H9 (cell line): ENCODE measurements around the gene DNAJC8. TPM values are rescaled to one million over a fixed set of nuclear protein-coding genes. Genes with fewer than 3 reads are reported as not detected.

ENCODE experiments used
- DNase-seq: peaks from one replicate; pipeline ENCODE4 v3.0.0-alpha.2; 2017
- H2AFZ ChIP-seq: one replicate; pipeline ENCODE4 v1.6.1; 2013; ENCODE audit warnings: mild to moderate bottlenecking, low read length, control low read depth, moderate library complexity
- H2AK5ac ChIP-seq: 2 replicates; pipeline ENCODE4 v1.6.1; 2013; ENCODE audit warnings: low read length, control low read depth, mixed read lengths; ENCODE audit not compliant: insufficient read length
- H2BK120ac ChIP-seq: one replicate; pipeline ENCODE4 v1.6.1; 2013; ENCODE audit warnings: low read depth, mild to moderate bottlenecking, low read length, control low read depth, inconsistent platforms; ENCODE audit not compliant: poor library complexity, severe bottlenecking
- H2BK12ac ChIP-seq: 2 replicates; pipeline ENCODE4 v1.6.1; 2013; ENCODE audit warnings: low read length, control low read depth, mixed read lengths, low read depth; ENCODE audit not compliant: insufficient read length
- H2BK15ac ChIP-seq: 2 replicates; pipeline ENCODE4 v1.6.1; 2013; ENCODE audit warnings: low read depth, low read length, control low read depth
- H2BK20ac ChIP-seq: one replicate; pipeline ENCODE4 v1.6.1; 2013; ENCODE audit warnings: low read depth, mild to moderate bottlenecking, low read length, control low read depth, inconsistent platforms; ENCODE audit not compliant: poor library complexity, severe bottlenecking
- H2BK5ac ChIP-seq: 2 replicates; pipeline ENCODE4 v1.6.1; 2013; ENCODE audit warnings: low read length, control low read depth, mixed read lengths; ENCODE audit not compliant: insufficient read length
- H3K14ac ChIP-seq: 2 replicates; pipeline ENCODE4 v1.6.1; 2013; ENCODE audit warnings: low read length, control low read depth; ENCODE audit not compliant: insufficient read depth
- H3K18ac ChIP-seq: 2 replicates; pipeline ENCODE4 v1.6.1; 2013; ENCODE audit warnings: low read depth, mild to moderate bottlenecking, mixed read lengths, low read length, control low read depth; ENCODE audit not compliant: insufficient read length
- H3K23ac ChIP-seq: 2 replicates; pipeline ENCODE4 v1.6.1; 2013; ENCODE audit warnings: low read length, control low read depth, mixed read lengths, low read depth; ENCODE audit not compliant: insufficient read length
- H3K23me2 ChIP-seq: 2 replicates; pipeline ENCODE4 v1.6.1; 2013; ENCODE audit warnings: low read depth, mild to moderate bottlenecking, mixed read lengths, low read length, control low read depth; ENCODE audit not compliant: insufficient read length, poor library complexity, severe bottlenecking
- H3K27ac ChIP-seq: 2 replicates; pipeline ENCODE4 v1.5.1; 2013; ENCODE audit warnings: low read length, control low read depth, mixed read lengths, low read depth; ENCODE audit not compliant: insufficient read length
- H3K27me3 ChIP-seq: 2 replicates; pipeline ENCODE4 v1.6.1; 2013; ENCODE audit warnings: low read length, control low read depth, inconsistent platforms; ENCODE audit not compliant: insufficient read depth
- H3K4ac ChIP-seq: 2 replicates; pipeline ENCODE4 v1.6.1; 2013; ENCODE audit warnings: low read depth, mild to moderate bottlenecking, control low read depth, inconsistent platforms, low read length, moderate library complexity
- H3K4me1 ChIP-seq: 2 replicates; pipeline ENCODE4 v1.6.1; 2013; ENCODE audit warnings: low read length, control low read depth, inconsistent platforms; ENCODE audit not compliant: insufficient read depth
- H3K4me2 ChIP-seq: 2 replicates; pipeline ENCODE4 v1.6.1; 2013; ENCODE audit warnings: low read length, control low read depth, mixed read lengths; ENCODE audit not compliant: insufficient read length, insufficient read depth
- H3K56ac ChIP-seq: 2 replicates; pipeline ENCODE4 v1.6.1; 2013; ENCODE audit warnings: low read depth, mild to moderate bottlenecking, mixed read lengths, low read length, control low read depth; ENCODE audit not compliant: insufficient read length
- H3K79me1 ChIP-seq: 2 replicates; pipeline ENCODE4 v1.6.1; 2013; ENCODE audit warnings: low read depth, mild to moderate bottlenecking, moderate library complexity, low read length, control low read depth, inconsistent platforms; ENCODE audit not compliant: insufficient read depth, poor library complexity, severe bottlenecking
- H3K79me2 ChIP-seq: 2 replicates; pipeline ENCODE4 v1.6.1; 2013; ENCODE audit warnings: low read length, control low read depth, inconsistent platforms; ENCODE audit not compliant: insufficient read depth
- H3K9ac ChIP-seq: 2 replicates; pipeline ENCODE4 v1.6.1; 2013; ENCODE audit warnings: low read length, control low read depth, mixed read lengths; ENCODE audit not compliant: insufficient read length; ENCODE audit errors: extremely low read depth
- H3K9me3 ChIP-seq: one replicate; pipeline ENCODE4 v1.6.1; 2013; ENCODE audit warnings: low read depth, low read length, inconsistent platforms; ENCODE audit not compliant: control insufficient read depth
- H3T11ph ChIP-seq: one replicate; pipeline ENCODE4 v1.6.1; 2013; ENCODE audit warnings: mild to moderate bottlenecking, low read length, control low read depth, inconsistent platforms
- H4K20me1 ChIP-seq: one replicate; pipeline ENCODE4 v1.6.1; 2013; ENCODE audit not compliant: control insufficient read depth, insufficient read length, insufficient read depth
- H4K5ac ChIP-seq: 2 replicates; pipeline ENCODE4 v1.6.1; 2013; ENCODE audit warnings: low read depth, mild to moderate bottlenecking, mixed read lengths, low read length, control low read depth; ENCODE audit not compliant: insufficient read length
- H4K8ac ChIP-seq: replicated peaks from 2 replicates; pipeline ENCODE4 v1.6.1; 2013; ENCODE audit warnings: low read length, control low read depth, mixed read lengths, low read depth; ENCODE audit not compliant: insufficient read length
- H4K91ac ChIP-seq: 2 replicates; pipeline ENCODE4 v1.6.1; 2013; ENCODE audit warnings: low read depth, mild to moderate bottlenecking, moderate library complexity, mixed read lengths, low read length, control low read depth; ENCODE audit not compliant: insufficient read length
- H3K27ac Mint-ChIP-seq, 3 experiments: 2 replicates in 2 of 3; 3 replicates in 1 of 3; pipeline ENCODE4 v1.8.0; 2020 to 2021; ENCODE audit warnings: mixed read lengths in 3 of 3, mild to moderate bottlenecking in 1 of 3, moderate library complexity in 1 of 3
- H3K27me3 Mint-ChIP-seq: 2 replicates; pipeline ENCODE4 v1.8.0; 2021; ENCODE audit warnings: low read depth, mild to moderate bottlenecking, moderate library complexity, mixed read lengths
- H3K36me3 Mint-ChIP-seq, 3 experiments: 2 replicates in 2 of 3; 3 replicates in 1 of 3; pipeline ENCODE4 v1.8.0; 2020 to 2021; ENCODE audit warnings: low read depth in 3 of 3, mixed read lengths in 3 of 3; ENCODE audit not compliant: insufficient read depth in 1 of 3
- H3K4me1 Mint-ChIP-seq, 2 experiments: 2 replicates each; pipeline ENCODE4 v1.8.0; 2020; ENCODE audit warnings: mixed read lengths in 2 of 2
- H3K4me3 Mint-ChIP-seq, 2 experiments: 2 replicates in 1 of 2; 3 replicates in 1 of 2; pipeline ENCODE4 v1.8.0; 2020 to 2021; ENCODE audit warnings: mild to moderate bottlenecking in 2 of 2, mixed read lengths in 2 of 2, moderate library complexity in 1 of 2
- H3K9me3 Mint-ChIP-seq, 2 experiments: 2 replicates in 1 of 2; 3 replicates in 1 of 2; pipeline ENCODE4 v1.8.0; 2020; ENCODE audit warnings: mild to moderate bottlenecking in 2 of 2, mixed read lengths in 2 of 2, moderate library complexity in 1 of 2
- CTCF ChIP-seq: fragments of 200-600 bp; sonication (generic); conservative IDR thresholded peaks from 3 replicates; pipeline ENCODE4 v1.8.0; 2021; ENCODE audit warnings: antibody characterized with exemption, mild to moderate bottlenecking
- WGBS: extraction: QIAGEN DNeasy Blood & Tissue Kit; methylation state at CpG from one replicate; pipeline ENCODE4 v1.1.7; 2013; ENCODE audit warnings: missing lambda C conversion rate, low lambda C conversion rate, mixed read lengths; ENCODE audit not compliant: insufficient read length; ENCODE audit errors: extremely low coverage; 5-methylcytosine and 5-hydroxymethylcytosine counted together
- total RNA-seq: library from RNA; stranded (reverse); gene quantifications from 2 replicates; pipeline ENCODE4 v1.2.1, GENCODE V29; 2021

The DNAJC8 gene
- total RNA-seq, 1 experiment from 2014 or later, result 132 TPM

- Histone ChIP-seq H2BK15ac (no peak overlapping the region), H3K27me3 (no peaks in the 10 kb centered on the region), H3K23ac (no peak overlapping the region), H3K18ac (no peak overlapping the region), H4K5ac (no peak overlapping the region), H3K79me2 (no peaks in the 10 kb centered on the region), H2BK5ac (no peak overlapping the region), H4K8ac (no peak overlapping the region), H4K91ac (no peak overlapping the region), H3K23me2 (peaks cover 8% of the 10 kb centered on the region), H2BK12ac (no peak overlapping the region), H3K27ac (no peak overlapping the region), H2AK5ac (no peak overlapping the region), H3K4ac (no peak overlapping the region), H3K56ac (no peak overlapping the region), H2BK120ac (no peak overlapping the region), H3K9ac (no peak overlapping the region), H3K9me3 (no peaks in the 10 kb centered on the region), H2AFZ (no peak overlapping the region), H3K4me2 (no peak overlapping the region), H3K79me1 (no peaks in the 10 kb centered on the region), H4K20me1 (no peaks in the 10 kb centered on the region), H3K14ac (no peak overlapping the region), H3K4me1 (no peaks in the 10 kb centered on the region), H2BK20ac (no peak overlapping the region), H3T11ph (no peak overlapping the region)
- DNase-seq, result no peak
- Mint-ChIP-seq H3K36me3 (no peaks in the 10 kb centered on the region), H3K27me3 (no peaks in the 10 kb centered on the region), H3K27ac (peak overlapping the region in 2 of 3 experiments; percentile 26 to 39; a peak in 2 of 7 replicates), H3K9me3 (no peaks in the 10 kb centered on the region), H3K4me1 (peaks cover 26 to 28% of the 10 kb centered on the region in 2 experiments), H3K4me3 (no peak overlapping the region)
- WGBS, result no CpG with 5 or more reads among the region's 13 CpGs
- no peak for TF ChIP-seq CTCF
Observed at GRCh38 chr1:28244549-28245251, 11.9 kb upstream of the DNAJC8 start.
